GM12865 (cell line): Measurements from ENCODE around the gene CABLES2.

Experiments
- DNase-seq: peaks from one replicate; pipeline ENCODE4 v3.0.0; 2010; ENCODE audit warnings: low read depth
- H3K4me3 ChIP-seq: 2 replicates; pipeline ENCODE4 v1.5.1; 2011; ENCODE audit warnings: mild to moderate bottlenecking, low read depth, low read length, control low read depth
- CTCF ChIP-seq: IDR thresholded peaks from 2 replicates; pipeline ENCODE4 v1.5.1; 2011; ENCODE audit warnings: low read length, control low read depth, low read depth, inconsistent platforms; ENCODE audit not compliant: insufficient read depth; ENCODE audit errors: missing control alignments

The CABLES2 gene

GRCh38 chr20:62422636-62423325 lies 15.7 kb upstream of the CABLES2 start:
- TF ChIP-seq CTCF = no peak
- DNase-seq = no peak
- no peak overlapping the region for H3K4me3 ChIP-seq

GRCh38 chr20:62421716-62421990 lies 14.6 kb upstream of the CABLES2 start:
- DNase-seq = no peak
- TF ChIP-seq CTCF = no peak
- H3K4me3 ChIP-seq = no peak overlapping the region

GRCh38 chr20:62420846-62421715 lies 14.0 kb upstream of the CABLES2 start:
- no peak overlapping the region for H3K4me3 ChIP-seq
- TF ChIP-seq CTCF = no peak
- no peak for DNase-seq

- no peak overlapping the region for H3K4me3 ChIP-seq
- no peak for TF ChIP-seq CTCF
- no peak for DNase-seq
Measured at GRCh38 chr20:62419759-62420158, 12.7 kb upstream of the CABLES2 start.

- no peak overlapping the region for H3K4me3 ChIP-seq
- no peak for DNase-seq
- no peak for TF ChIP-seq CTCF
Measured at GRCh38 chr20:62418709-62419487, 11.8 kb upstream of the CABLES2 start.

GRCh38 chr20:62417981-62418708 lies 11.1 kb upstream of the CABLES2 start:
- no peak for TF ChIP-seq CTCF
- H3K4me3 ChIP-seq = no peak overlapping the region
- DNase-seq = no peak
